HG03196 (cell line): ENCODE measurements around the gene UBR4.

Source experiments
- ATAC-seq: cut with Tn5 transposase; IDR thresholded peaks from one replicate; pipeline ENCODE4 v1.9.1; 2021; ENCODE audit not compliant: unreplicated experiment

Gene UBR4

GRCh38 chr1:19096990-19097389 is 113.1 kb downstream of the UBR4 start:
- no peak for ATAC-seq

GRCh38 chr1:19096036-19096833 is 113.8 kb downstream of the UBR4 start:
- no peak for ATAC-seq

- ATAC-seq, result no peak
Observed at GRCh38 chr1:19091196-19091953, 118.7 kb downstream of the UBR4 start.

GRCh38 chr1:19089524-19089923 is 120.5 kb downstream of the UBR4 start:
- ATAC-seq, result no peak

GRCh38 chr1:19088717-19089442 is 121.2 kb downstream of the UBR4 start:
- ATAC-seq, result no peak

GRCh38 chr1:19087737-19088594 is 122.1 kb downstream of the UBR4 start:
- ATAC-seq, result no peak

GRCh38 chr1:19087017-19087736 is 122.9 kb downstream of the UBR4 start:
- ATAC-seq, result no peak

GRCh38 chr1:19086176-19086875 is 123.7 kb downstream of the UBR4 start:
- ATAC-seq, result no peak

GRCh38 chr1:19084206-19084738 is 125.8 kb downstream of the UBR4 start:
- ATAC-seq, result no peak

- no peak for ATAC-seq
Observed at GRCh38 chr1:19083081-19083480, 127.0 kb downstream of the UBR4 start.

- ATAC-seq, result no peak
Observed at GRCh38 chr1:19081218-19081893, 128.7 kb downstream of the UBR4 start.

GRCh38 chr1:19080721-19081120 is 129.3 kb downstream of the UBR4 start:
- no peak for ATAC-seq

GRCh38 chr1:19079541-19080472 is 130.3 kb downstream of the UBR4 start:
- ATAC-seq, result no peak

GRCh38 chr1:19078536-19078935 is 131.5 kb downstream of the UBR4 start:
- ATAC-seq, result no peak

GRCh38 chr1:19076841-19077616 is 133.0 kb downstream of the UBR4 start:
- no peak for ATAC-seq

- ATAC-seq, result no peak
Observed at GRCh38 chr1:19074902-19075721, 135.0 kb downstream of the UBR4 start.
